ENCODE results near the gene ULK3.
A peak's percentile ranks its signal among the peaks of the same experiment; 100 is the strongest.

Gene ULK3

DNA sequence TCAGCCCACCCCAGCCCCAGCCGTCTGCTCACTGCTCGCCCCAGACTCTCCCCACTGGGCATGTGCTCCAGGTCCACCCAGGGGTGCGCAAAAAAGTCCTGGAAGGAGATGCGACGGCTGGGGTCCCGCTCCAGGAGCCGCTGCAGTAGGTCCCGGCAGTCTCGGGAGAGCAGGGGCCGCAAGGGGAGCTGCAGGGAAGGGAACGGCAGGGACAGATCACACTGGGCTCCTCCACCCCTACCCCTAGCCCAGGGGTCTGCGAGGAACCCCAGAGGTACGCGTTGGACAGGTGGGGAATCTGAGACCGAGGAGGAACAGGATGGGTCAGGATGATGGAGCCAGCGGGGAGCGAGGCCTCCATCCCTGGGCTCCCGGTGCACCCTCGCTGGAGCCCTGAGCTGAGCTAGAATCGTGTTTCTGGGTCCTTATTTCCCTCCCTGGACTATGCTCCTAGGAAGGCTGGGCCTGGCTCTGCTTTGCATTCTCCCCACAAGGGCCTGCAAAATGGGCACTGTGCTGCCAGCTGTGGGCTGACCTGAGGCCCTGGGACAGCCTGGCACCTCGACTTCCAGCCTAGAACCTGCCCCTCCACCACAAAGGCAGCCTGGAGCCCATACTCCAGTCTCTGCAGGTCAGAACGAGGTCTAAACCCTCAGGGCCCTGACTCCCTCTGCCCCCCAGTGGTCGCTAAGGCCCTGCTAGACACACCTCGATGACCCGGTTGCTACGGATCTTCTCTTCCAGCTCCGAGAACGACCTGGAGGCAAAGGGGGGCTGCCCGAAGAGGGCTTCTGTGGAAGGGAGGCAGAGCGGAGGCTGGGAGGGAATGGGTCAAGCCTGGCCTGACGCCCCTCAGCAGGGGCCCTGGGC, 3.2 kb downstream of the ULK3 start:
- no peak for DNase-seq

DNA sequence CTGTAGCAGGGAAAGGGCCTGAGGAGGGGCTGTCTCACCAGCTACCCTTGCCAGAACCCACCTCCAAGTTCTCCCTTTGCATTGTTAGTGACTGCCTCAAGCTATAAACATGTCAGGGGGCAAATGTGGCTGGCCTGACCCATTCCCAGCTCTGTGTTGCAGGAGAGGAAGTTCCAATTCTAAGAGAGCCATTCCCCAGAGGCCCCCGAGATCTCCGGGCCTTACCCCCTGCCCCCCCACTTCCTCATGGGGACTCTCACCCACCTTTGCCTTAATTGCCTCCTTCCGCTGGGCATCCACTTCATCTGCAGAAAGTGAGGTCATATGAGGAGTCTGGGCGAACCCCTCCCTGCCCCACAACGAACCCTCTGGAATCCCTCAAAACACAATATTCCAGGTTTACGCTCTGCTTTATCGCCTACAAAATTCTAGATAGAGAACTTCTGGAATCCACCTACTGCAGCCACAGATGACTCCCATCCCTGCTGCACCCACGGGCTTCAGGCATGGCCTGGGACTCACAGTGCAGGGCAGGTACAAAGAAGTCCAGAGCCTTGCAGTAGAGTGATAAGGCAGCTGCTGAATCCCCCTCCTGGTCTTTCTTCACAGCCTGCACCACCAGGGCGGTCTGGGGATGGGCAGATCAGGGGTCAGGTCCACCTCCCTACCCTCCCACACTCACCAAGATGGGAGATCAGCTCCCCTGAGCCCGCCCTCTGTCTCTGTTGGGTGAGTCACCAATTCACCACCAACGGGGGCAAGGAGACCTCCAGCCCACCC, 4.0 kb downstream of the ULK3 start:
- DNase-seq, result no peak

DNA sequence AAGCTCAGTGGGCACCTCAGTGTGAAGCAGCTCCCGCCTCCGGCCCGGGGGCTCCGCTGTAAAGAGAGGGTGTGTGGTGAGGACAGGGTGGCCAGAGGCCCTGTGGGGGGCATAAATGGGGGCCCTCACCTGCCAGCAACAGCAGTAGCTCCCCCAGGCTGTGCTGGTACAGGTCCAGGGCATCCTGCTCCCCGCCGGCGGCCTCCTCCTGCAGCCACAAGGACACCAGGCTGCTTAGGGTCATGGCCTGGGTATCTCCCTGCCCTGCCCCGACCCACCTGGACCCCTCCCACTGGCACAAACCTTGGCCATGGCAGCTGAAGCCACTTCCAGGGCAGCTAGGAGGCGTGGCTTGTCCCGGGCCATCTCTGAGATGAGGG, 4.8 kb downstream of the ULK3 start:
- DNase-seq, result no peak

- no peak for DNase-seq
Observed at GRCh38 chr15:74837482-74838136, 5.3 kb downstream of the ULK3 start.

GRCh38 chr15:74836846-74837245, 6.1 kb downstream of the ULK3 start:
- no peak for DNase-seq

GRCh38 chr15:74835312-74835823, 7.6 kb downstream of the ULK3 start:
- DNase-seq, result peak in 1 of 2 experiments; percentile 4

- no peak for DNase-seq
Observed at GRCh38 chr15:74833376-74834107, 9.4 kb downstream of the ULK3 start.

- DNase-seq, result no peak
Observed at GRCh38 chr15:74832826-74833225, 10.1 kb downstream of the ULK3 start.

DNA sequence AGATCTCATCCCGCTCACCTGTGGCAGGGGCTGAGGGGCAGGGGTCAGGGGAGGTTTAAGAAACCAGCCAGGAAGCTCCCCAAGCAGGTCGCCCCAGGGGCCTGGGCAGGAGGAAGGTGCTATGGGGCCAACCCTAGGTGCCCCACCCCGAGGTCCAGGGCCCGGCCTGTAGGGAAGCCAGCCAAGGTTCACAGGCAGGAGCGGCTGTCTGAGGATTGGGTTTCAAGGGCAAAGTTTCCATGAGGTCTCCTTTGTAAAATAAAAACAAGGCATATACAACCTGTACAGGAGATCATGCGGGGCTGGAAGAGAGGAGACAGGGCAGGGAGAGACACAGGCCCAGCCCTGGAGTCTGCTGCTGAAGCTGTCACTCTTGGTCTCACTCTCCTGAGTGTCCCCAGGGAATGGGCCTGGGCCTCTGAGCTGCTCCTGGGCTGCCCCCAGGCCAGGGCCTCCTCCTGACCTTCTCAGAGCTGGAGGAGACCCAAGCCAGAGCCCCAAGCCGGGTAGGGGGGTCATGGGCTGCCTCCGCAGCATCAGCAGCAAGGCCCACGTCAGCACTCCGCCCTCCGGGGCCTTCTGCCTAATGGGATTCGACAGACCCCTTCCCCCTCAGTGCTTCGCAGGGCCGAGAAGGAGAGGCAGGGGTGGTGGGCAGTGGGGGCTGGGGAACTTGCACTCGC, 11.0 kb downstream of the ULK3 start:
- DNase-seq, result no peak

DNA sequence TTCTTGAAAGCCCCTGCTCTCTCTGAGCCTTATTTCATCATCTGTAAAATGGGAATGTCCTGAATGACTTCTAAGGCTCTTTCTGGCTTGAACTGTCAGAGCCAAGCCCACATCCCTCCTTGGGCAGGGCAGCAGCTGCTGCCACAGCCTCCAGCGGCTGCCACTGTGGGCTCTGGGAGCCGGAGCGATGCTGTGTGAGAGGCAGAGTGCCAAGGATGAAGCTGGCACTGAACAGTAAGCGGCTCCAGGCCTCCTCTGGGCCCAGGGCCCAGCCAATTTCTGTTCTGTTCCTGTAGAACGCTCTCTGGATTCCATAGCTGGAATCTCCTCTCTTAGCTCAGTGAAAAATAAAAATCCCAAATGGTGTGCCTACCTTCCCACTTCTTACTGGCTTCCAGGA, 12.1 kb downstream of the ULK3 start:
- DNase-seq, result no peak

- no peak for DNase-seq
Observed at GRCh38 chr15:74829991-74830390, 13.0 kb downstream of the ULK3 start.

GRCh38 chr15:74829486-74829885, 13.5 kb downstream of the ULK3 start:
- DNase-seq, result no peak

DNA sequence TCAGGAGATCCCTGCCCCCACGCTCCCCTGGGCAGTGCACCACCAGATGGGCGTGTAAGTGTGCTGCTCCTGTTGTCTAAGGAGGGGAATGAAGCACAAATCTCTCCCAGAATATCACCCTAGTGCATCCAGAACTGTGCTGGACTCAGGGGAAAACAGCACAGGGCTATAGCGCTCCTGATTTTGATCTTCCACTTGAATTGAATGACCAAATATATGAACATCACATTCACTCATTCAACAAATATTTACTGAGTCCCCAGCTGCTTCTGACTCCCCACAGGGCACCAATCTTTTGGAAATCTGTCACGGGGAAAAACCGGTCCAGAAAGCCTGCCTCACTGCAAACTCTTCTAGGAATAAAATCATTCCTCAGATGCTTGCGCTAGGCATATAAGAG, 14.1 kb downstream of the ULK3 start:
- no peak for DNase-seq

DNA sequence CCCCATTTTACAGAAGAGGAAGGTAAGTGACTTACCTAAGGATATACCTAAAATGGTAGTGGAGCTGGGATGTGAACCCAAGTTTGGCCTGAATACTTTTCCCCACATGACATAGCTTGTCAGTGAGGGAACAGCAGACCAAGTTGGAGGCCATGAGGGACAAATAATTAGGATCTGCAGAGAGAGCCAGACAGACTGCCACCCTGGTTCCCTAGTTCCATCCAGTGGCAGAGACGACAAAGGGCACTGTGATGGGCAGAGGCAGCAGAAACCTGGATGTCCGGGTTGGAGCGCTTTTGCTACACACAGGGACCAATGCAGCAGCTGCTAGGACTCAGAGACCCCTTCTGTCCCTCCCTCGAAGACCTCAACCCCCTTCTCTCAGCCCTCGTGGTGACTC, 15.3 kb downstream of the ULK3 start:
- no peak for DNase-seq

GRCh38 chr15:74826921-74827320, 16.0 kb downstream of the ULK3 start:
- no peak for DNase-seq

GRCh38 chr15:74826364-74826819, 16.6 kb downstream of the ULK3 start, which contains the start of gene CPLX3:
TSS of gene CPLX3 (plus strand) at chr15:74826627. CDS start at chr15:74826704, 77 bp downstream.
- no peak for DNase-seq

GRCh38 chr15:74825866-74826265, 17.1 kb downstream of the ULK3 start:
- DNase-seq, result no peak

- no peak for DNase-seq
Observed at GRCh38 chr15:74824976-74825375, 18.0 kb downstream of the ULK3 start.

GRCh38 chr15:74823324-74823723, 19.6 kb downstream of the ULK3 start:
- DNase-seq, result no peak

- DNase-seq, result no peak
Observed at GRCh38 chr15:74822233-74822632, 20.7 kb downstream of the ULK3 start.

GRCh38 chr15:74821790-74822158, 21.2 kb downstream of the ULK3 start:
- no peak for DNase-seq

All from NCI-H187 (cell line).